AG04450 (cell line): ENCODE data around the gene OPHN1. TPM values are rescaled to one million over a fixed set of nuclear protein-coding genes. Genes with fewer than 3 reads are reported as not detected.

Experiments used
- CTCF ChIA-PET: fragments of 300-600, 350-600 bp; formaldehyde crosslinking; extraction: SDS; loops from one replicate; lab custom pipeline; 2022; ENCODE audit warnings: antibody characterized with exemption, inconsistent platforms; lab: Charles Lee
- POLR2A ChIA-PET: fragments of 350-600 bp; formaldehyde crosslinking; extraction: SDS; loops from one replicate; lab custom pipeline; 2021; ENCODE audit warnings: antibody characterized with exemption, inconsistent platforms; lab: Yijun Ruan, JAX
- DNase-seq: peaks from one replicate; pipeline ENCODE4 v3.0.0-alpha.2; 2011; ENCODE audit warnings: low read depth, low spot score
- H3K27ac ChIP-seq: one replicate; pipeline ENCODE4 v1.5.1; 2012; ENCODE audit warnings: low read depth, low read length, control low read depth
- H3K27me3 ChIP-seq: one replicate; pipeline ENCODE4 v1.6.0; 2012; ENCODE audit warnings: low read length; ENCODE audit not compliant: control insufficient read depth, insufficient read depth
- H3K4me3 ChIP-seq: 2 replicates; pipeline ENCODE4 v1.5.1; 2011; ENCODE audit warnings: mild to moderate bottlenecking, low read depth, low read length, control low read depth
- H3K9me3 ChIP-seq: 2 replicates; pipeline ENCODE4 v1.5.1; 2012; ENCODE audit warnings: low read length; ENCODE audit not compliant: control insufficient read depth, insufficient read depth
- CTCF ChIP-seq: IDR thresholded peaks from 2 replicates; pipeline ENCODE4 v1.5.1; 2011; ENCODE audit warnings: low read depth, low read length, control low read depth, inconsistent platforms
- polyA plus RNA-seq: library from polyadenylated mRNA; depleted of rRNA; stranded (reverse); fragments of >200 nt; gene quantifications from 2 replicates; pipeline ENCODE4 v1.2.3, GENCODE V29; 2011

Gene OPHN1
- polyA plus RNA-seq, 1 experiment = 6.7 TPM

DNA sequence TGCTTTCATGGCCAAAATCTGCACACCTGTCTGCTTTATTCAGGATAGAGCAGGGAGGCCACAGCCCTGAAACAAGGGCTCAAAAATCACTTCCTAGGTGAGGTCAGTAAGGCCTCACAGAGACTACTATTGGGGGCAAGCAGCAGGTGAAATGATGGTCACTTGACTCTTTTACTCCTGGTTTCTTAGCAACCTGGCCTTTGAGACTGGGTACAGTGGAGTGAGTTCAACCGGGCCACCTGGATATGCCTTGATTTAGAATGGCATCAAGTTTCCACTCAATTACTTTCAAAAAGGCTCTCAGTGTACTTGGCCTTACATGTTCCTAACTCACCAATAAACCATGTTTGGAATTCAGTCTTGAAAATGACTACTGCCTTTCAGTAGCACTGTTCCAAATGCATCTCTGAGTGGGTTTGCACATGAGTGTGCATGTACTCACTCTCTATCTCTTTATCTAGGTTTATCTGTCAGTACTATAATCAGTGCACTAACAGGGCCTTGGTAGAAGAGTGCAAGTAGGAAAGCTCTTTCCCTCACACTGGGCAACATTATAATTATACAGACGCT lies 388.2 kb downstream of the OPHN1 start:
- POLR2A ChIA-PET = no interaction called here
- Histone ChIP-seq H3K9me3 (no peaks in the 10 kb centered on the region), H3K4me3 (no peak overlapping the region), H3K27me3 (no peaks in the 10 kb centered on the region), H3K27ac (no peak overlapping the region)
- TF ChIP-seq CTCF = no peak
- no peak for DNase-seq
- CTCF ChIA-PET = no interaction called here

GRCh38 chrX:68043713-68044438 lies 389.4 kb downstream of the OPHN1 start:
- no peak for DNase-seq
- H3K9me3 ChIP-seq = no peaks in the 10 kb centered on the region
- H3K4me3 ChIP-seq = no peak overlapping the region
- no peaks in the 10 kb centered on the region for H3K27me3 ChIP-seq
- ChIA-PET CTCF (no interaction called here), POLR2A (no interaction called here)
- no peak for TF ChIP-seq CTCF
- H3K27ac ChIP-seq = no peak overlapping the region

DNA sequence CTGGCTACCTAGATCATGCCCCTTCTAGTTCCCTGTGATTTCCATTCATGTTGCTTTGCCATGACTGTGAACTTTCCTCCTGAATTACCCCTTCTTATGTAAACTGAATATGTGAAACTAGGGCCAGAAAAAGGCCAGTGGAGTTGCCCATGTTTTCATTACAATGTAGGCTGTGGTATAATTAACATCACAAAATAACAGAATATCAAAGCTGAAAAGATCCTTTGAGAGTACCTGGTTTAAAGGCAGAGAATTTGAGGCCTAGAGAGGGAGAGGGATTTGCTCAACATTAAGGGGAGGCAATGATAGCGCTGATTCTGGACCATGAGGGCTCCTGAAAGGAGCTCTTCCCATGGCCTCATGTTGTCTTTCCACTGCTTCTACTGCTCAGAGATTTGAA lies 392.2 kb downstream of the OPHN1 start:
- Histone ChIP-seq H3K27me3 (no peaks in the 10 kb centered on the region), H3K9me3 (no peaks in the 10 kb centered on the region), H3K27ac (no peak overlapping the region), H3K4me3 (no peak overlapping the region)
- ChIA-PET CTCF (no interaction called here), POLR2A (no interaction called here)
- no peak for DNase-seq
- TF ChIP-seq CTCF = no peak

- POLR2A ChIA-PET = no interaction called here
- CTCF ChIA-PET = interaction anchor here (0.7 to 3.4 kb wide), 8 partner anchors 9 to 127 kb away, joined by 3 to 59 read pairs (median 4); no protein-coding TSS in a partner anchor
- peak; percentile 65 for TF ChIP-seq CTCF
- no peak overlapping the region for H3K4me3 ChIP-seq
- no peaks in the 10 kb centered on the region for H3K9me3 ChIP-seq
- no peaks in the 10 kb centered on the region for H3K27me3 ChIP-seq
- no peak overlapping the region for H3K27ac ChIP-seq
- no peak for DNase-seq
Measured at GRCh38 chrX:68018248-68019203, 414.8 kb downstream of the OPHN1 start.
